ENCODE measurements around the gene ABHD6.
A peak's percentile ranks its signal among the peaks of the same experiment; 100 is the strongest.

ABHD6 gene

GRCh38 chr3:58256511-58256910 lies 18.9 kb downstream of the ABHD6 start:
- Histone ChIP-seq H4K91ac (ENCODE audit: low read depth, low read length) (no peak overlapping the region), H3K4me1 (ENCODE audit: control insufficient read depth in 1 of 2, insufficient read depth in 2 of 2, low read length in 2 of 2) (peaks cover 0 to 4% of the 10 kb centered on the region in 2 experiments), H3K9ac (ENCODE audit: low read length) (no peak overlapping the region), H3K9me3 (ENCODE audit: insufficient read depth, low read depth, low read length) (no peaks in the 10 kb centered on the region), H3K14ac (ENCODE audit: low read length) (no peak overlapping the region), H3K79me1 (ENCODE audit: low read length) (no peaks in the 10 kb centered on the region), H2BK12ac (ENCODE audit: low read length) (no peak overlapping the region), H3K27me3 (ENCODE audit: insufficient read depth, low read length) (no peaks in the 10 kb centered on the region), H2BK5ac (ENCODE audit: low read depth, low read length, poor library complexity) (no peak overlapping the region), H4K12ac (ENCODE audit: low read depth, low read length) (no peak overlapping the region), H3K79me2 (ENCODE audit: control insufficient read depth, insufficient read depth, low read length, poor library complexity) (no peaks in the 10 kb centered on the region), H2AFZ (ENCODE audit: insufficient read depth, low read length, poor library complexity) (no peak overlapping the region), H3K36me3 (ENCODE audit: control insufficient read depth in 1 of 2, insufficient read depth in 2 of 2, low read length in 2 of 2) (peaks cover 0 to 4% of the 10 kb centered on the region in 2 experiments), H3K4me3 (ENCODE audit: low read depth, low read length) (no peak overlapping the region), H2AK5ac (ENCODE audit: low read length) (no peak overlapping the region), H3K4me2 (ENCODE audit: low read length) (no peak overlapping the region), H3K27ac (ENCODE audit: low read depth, low read length) (no peak overlapping the region), H2BK120ac (ENCODE audit: insufficient read depth, low read length, poor library complexity) (no peak overlapping the region), H3K23ac (ENCODE audit: low read length) (no peak overlapping the region), H3K4ac (ENCODE audit: low read depth, low read length) (no peak overlapping the region), H3K18ac (ENCODE audit: low read length) (no peak overlapping the region), H4K8ac (ENCODE audit: low read depth, low read length) (no peak overlapping the region)
- no CpG with 5 or more reads among the region's 4 CpGs for WGBS (ENCODE audit: extremely low coverage, insufficient coverage, insufficient read length)
- DNase-seq: peak in 1 of 2 donors; percentile 5

- Histone ChIP-seq H3K79me2 (ENCODE audit: control insufficient read depth, insufficient read depth, low read length, poor library complexity) (no peaks in the 10 kb centered on the region), H2BK120ac (ENCODE audit: insufficient read depth, low read length, poor library complexity) (no peak overlapping the region), H3K4me1 (ENCODE audit: control insufficient read depth in 1 of 2, insufficient read depth in 2 of 2, low read length in 2 of 2) (peaks cover 0 to 4% of the 10 kb centered on the region in 2 experiments), H2BK5ac (ENCODE audit: low read depth, low read length, poor library complexity) (no peak overlapping the region), H4K8ac (ENCODE audit: low read depth, low read length) (no peak overlapping the region), H4K12ac (ENCODE audit: low read depth, low read length) (no peak overlapping the region), H3K4me3 (ENCODE audit: low read depth, low read length) (no peak overlapping the region), H3K79me1 (ENCODE audit: low read length) (no peaks in the 10 kb centered on the region), H3K9me3 (ENCODE audit: insufficient read depth, low read depth, low read length) (no peaks in the 10 kb centered on the region), H3K18ac (ENCODE audit: low read length) (no peak overlapping the region), H2AK5ac (ENCODE audit: low read length) (no peak overlapping the region), H3K9ac (ENCODE audit: low read length) (no peak overlapping the region), H4K91ac (ENCODE audit: low read depth, low read length) (no peak overlapping the region), H3K23ac (ENCODE audit: low read length) (no peak overlapping the region), H3K4me2 (ENCODE audit: low read length) (no peak overlapping the region), H3K36me3 (ENCODE audit: control insufficient read depth in 1 of 2, insufficient read depth in 2 of 2, low read length in 2 of 2) (peaks cover 0 to 4% of the 10 kb centered on the region in 2 experiments), H3K14ac (ENCODE audit: low read length) (no peak overlapping the region), H3K27ac (ENCODE audit: low read depth, low read length) (no peak overlapping the region), H2AFZ (ENCODE audit: insufficient read depth, low read length, poor library complexity) (no peak overlapping the region), H2BK12ac (ENCODE audit: low read length) (no peak overlapping the region), H3K4ac (ENCODE audit: low read depth, low read length) (no peak overlapping the region), H3K27me3 (ENCODE audit: insufficient read depth, low read length) (no peaks in the 10 kb centered on the region)
- no CpG with 5 or more reads among the region's 10 CpGs for WGBS (ENCODE audit: extremely low coverage, insufficient coverage, insufficient read length)
- DNase-seq: no peak
These were observed 20.9 kb downstream of the ABHD6 start for GRCh38 chr3:58258392-58259055.

GRCh38 chr3:58260261-58260731 lies 22.7 kb downstream of the ABHD6 start:
- Histone ChIP-seq H4K12ac (ENCODE audit: low read depth, low read length) (no peak overlapping the region), H3K9me3 (ENCODE audit: insufficient read depth, low read depth, low read length) (no peaks in the 10 kb centered on the region), H2AK5ac (ENCODE audit: low read length) (no peak overlapping the region), H3K4me1 (ENCODE audit: control insufficient read depth in 1 of 2, insufficient read depth in 2 of 2, low read length in 2 of 2) (peaks cover 0 to 4% of the 10 kb centered on the region in 2 experiments), H3K9ac (ENCODE audit: low read length) (no peak overlapping the region), H3K4me2 (ENCODE audit: low read length) (no peak overlapping the region), H3K4me3 (ENCODE audit: low read depth, low read length) (no peak overlapping the region), H3K36me3 (ENCODE audit: control insufficient read depth in 1 of 2, insufficient read depth in 2 of 2, low read length in 2 of 2) (peaks cover 0 to 4% of the 10 kb centered on the region in 2 experiments), H4K91ac (ENCODE audit: low read depth, low read length) (no peak overlapping the region), H3K79me2 (ENCODE audit: control insufficient read depth, insufficient read depth, low read length, poor library complexity) (no peaks in the 10 kb centered on the region), H3K27me3 (ENCODE audit: insufficient read depth, low read length) (no peaks in the 10 kb centered on the region), H2AFZ (ENCODE audit: insufficient read depth, low read length, poor library complexity) (no peak overlapping the region), H2BK5ac (ENCODE audit: low read depth, low read length, poor library complexity) (no peak overlapping the region), H2BK12ac (ENCODE audit: low read length) (no peak overlapping the region), H3K14ac (ENCODE audit: low read length) (no peak overlapping the region), H3K4ac (ENCODE audit: low read depth, low read length) (no peak overlapping the region), H3K79me1 (ENCODE audit: low read length) (no peaks in the 10 kb centered on the region), H4K8ac (ENCODE audit: low read depth, low read length) (no peak overlapping the region), H3K18ac (ENCODE audit: low read length) (no peak overlapping the region), H2BK120ac (ENCODE audit: insufficient read depth, low read length, poor library complexity) (no peak overlapping the region), H3K23ac (ENCODE audit: low read length) (no peak overlapping the region), H3K27ac (ENCODE audit: low read depth, low read length) (no peak overlapping the region)
- no CpG with 5 or more reads among the region's 6 CpGs for WGBS (ENCODE audit: extremely low coverage, insufficient coverage, insufficient read length)
- peak in 1 of 2 donors; percentile 6 for DNase-seq

- H2BK5ac ChIP-seq (ENCODE audit: low read depth, low read length, poor library complexity): no peak overlapping the region
- H4K12ac ChIP-seq (ENCODE audit: low read depth, low read length): no peak overlapping the region
- H4K91ac ChIP-seq (ENCODE audit: low read depth, low read length): no peak overlapping the region
- no peak overlapping the region for H3K23ac ChIP-seq (ENCODE audit: low read length)
- whole genome bisulfite sequencing (ENCODE audit: extremely low coverage, insufficient coverage, insufficient read length): no CpG with 5 or more reads among the region's 6 CpGs
- no peak overlapping the region for H2AFZ ChIP-seq (ENCODE audit: insufficient read depth, low read length, poor library complexity)
- H4K8ac ChIP-seq (ENCODE audit: low read depth, low read length): no peak overlapping the region
- no peaks in the 10 kb centered on the region for H3K9me3 ChIP-seq (ENCODE audit: insufficient read depth, low read depth, low read length)
- no peak overlapping the region for H2AK5ac ChIP-seq (ENCODE audit: low read length)
- no peak overlapping the region for H2BK120ac ChIP-seq (ENCODE audit: insufficient read depth, low read length, poor library complexity)
- no peak overlapping the region for H2BK12ac ChIP-seq (ENCODE audit: low read length)
- no peaks in the 10 kb centered on the region for H3K79me2 ChIP-seq (ENCODE audit: control insufficient read depth, insufficient read depth, low read length, poor library complexity)
- no peak overlapping the region for H3K4me3 ChIP-seq (ENCODE audit: low read depth, low read length)
- no peak overlapping the region for H3K4me2 ChIP-seq (ENCODE audit: low read length)
- H3K4ac ChIP-seq (ENCODE audit: low read depth, low read length): no peak overlapping the region
- no peaks in the 10 kb centered on the region for H3K79me1 ChIP-seq (ENCODE audit: low read length)
- H3K27ac ChIP-seq (ENCODE audit: low read depth, low read length): no peak overlapping the region
- H3K4me1 ChIP-seq (ENCODE audit: control insufficient read depth in 1 of 2, insufficient read depth in 2 of 2, low read length in 2 of 2): peaks cover 0 to 4% of the 10 kb centered on the region in 2 experiments
- no peaks in the 10 kb centered on the region for H3K27me3 ChIP-seq (ENCODE audit: insufficient read depth, low read length)
- DNase-seq: no peak
- H3K36me3 ChIP-seq (ENCODE audit: control insufficient read depth in 1 of 2, insufficient read depth in 2 of 2, low read length in 2 of 2): peaks cover 0 to 4% of the 10 kb centered on the region in 2 experiments
- no peak overlapping the region for H3K14ac ChIP-seq (ENCODE audit: low read length)
- no peak overlapping the region for H3K18ac ChIP-seq (ENCODE audit: low read length)
- H3K9ac ChIP-seq (ENCODE audit: low read length): no peak overlapping the region
These were observed 23.1 kb downstream of the ABHD6 start for GRCh38 chr3:58260733-58261132.
